ENCODE data around the gene PLK5.

DNA sequence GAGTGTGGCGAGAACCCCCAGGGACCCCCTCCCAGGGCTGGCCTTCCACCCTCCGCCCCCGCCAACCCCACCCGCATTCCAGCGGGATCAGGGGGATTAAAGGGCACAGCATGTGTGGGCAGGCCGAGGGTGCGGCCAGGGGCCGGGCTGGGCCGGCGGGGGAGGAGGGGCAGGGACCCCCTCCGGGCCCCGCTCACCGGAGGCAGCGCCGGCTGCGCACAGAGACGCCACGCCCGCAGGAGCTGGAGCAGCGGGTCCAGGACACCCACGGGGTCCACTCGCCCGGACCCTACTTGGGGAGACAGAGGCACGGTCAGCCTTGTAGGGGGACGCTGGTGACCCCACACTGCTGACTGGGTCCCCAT, 13.5 kb upstream of the PLK5 start:
- no peak for TF ChIP-seq FOS (IDR thresholded peaks at IDR 0.05; ENCODE audit: low read depth, low read length)
- no peak for TF ChIP-seq CEBPB (IDR thresholded peaks at IDR 0.05; ENCODE audit: low read depth, low read length)
- TF ChIP-seq, protein P1, sequence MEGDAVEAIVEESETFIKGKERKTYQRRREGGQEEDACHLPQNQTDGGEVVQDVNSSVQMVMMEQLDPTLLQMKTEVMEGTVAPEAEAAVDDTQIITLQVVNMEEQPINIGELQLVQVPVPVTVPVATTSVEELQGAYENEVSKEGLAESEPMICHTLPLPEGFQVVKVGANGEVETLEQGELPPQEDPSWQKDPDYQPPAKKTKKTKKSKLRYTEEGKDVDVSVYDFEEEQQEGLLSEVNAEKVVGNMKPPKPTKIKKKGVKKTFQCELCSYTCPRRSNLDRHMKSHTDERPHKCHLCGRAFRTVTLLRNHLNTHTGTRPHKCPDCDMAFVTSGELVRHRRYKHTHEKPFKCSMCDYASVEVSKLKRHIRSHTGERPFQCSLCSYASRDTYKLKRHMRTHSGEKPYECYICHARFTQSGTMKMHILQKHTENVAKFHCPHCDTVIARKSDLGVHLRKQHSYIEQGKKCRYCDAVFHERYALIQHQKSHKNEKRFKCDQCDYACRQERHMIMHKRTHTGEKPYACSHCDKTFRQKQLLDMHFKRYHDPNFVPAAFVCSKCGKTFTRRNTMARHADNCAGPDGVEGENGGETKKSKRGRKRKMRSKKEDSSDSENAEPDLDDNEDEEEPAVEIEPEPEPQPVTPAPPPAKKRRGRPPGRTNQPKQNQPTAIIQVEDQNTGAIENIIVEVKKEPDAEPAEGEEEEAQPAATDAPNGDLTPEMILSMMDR (conservative IDR thresholded peaks at IDR 0.05; ENCODE audit: low read depth, low read length) = no peak
- TF ChIP-seq MXI1 (IDR thresholded peaks at IDR 0.05; ENCODE audit: borderline replicate concordance, low read depth, low read length) = no peak
- no peak for TF ChIP-seq BHLHE40 (IDR thresholded peaks at IDR 0.05; ENCODE audit: low read depth, low read length)
- no peak for TF ChIP-seq POLR2A (IDR thresholded peaks at IDR 0.05; ENCODE audit: low read depth, low read length)
- TF ChIP-seq RFX5 (IDR thresholded peaks at IDR 0.05; ENCODE audit: low read depth, low read length) = no peak
- TF ChIP-seq MAFK (IDR thresholded peaks at IDR 0.05; ENCODE audit: low read depth, low read length) = no peak
- TF ChIP-seq RAD21 (IDR thresholded peaks at IDR 0.05; ENCODE audit: low read length) = no peak
- TF ChIP-seq, protein P2, sequence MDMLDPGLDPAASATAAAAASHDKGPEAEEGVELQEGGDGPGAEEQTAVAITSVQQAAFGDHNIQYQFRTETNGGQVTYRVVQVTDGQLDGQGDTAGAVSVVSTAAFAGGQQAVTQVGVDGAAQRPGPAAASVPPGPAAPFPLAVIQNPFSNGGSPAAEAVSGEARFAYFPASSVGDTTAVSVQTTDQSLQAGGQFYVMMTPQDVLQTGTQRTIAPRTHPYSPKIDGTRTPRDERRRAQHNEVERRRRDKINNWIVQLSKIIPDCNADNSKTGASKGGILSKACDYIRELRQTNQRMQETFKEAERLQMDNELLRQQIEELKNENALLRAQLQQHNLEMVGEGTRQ (IDR thresholded peaks at IDR 0.05; ENCODE audit: low read depth, low read length) = no peak

Data from IMR-90 (cell line).